ENCODE measurements around the gene PCSK6. TPM values are rescaled to one million over a fixed set of nuclear protein-coding genes. Genes with fewer than 3 reads are reported as not detected.

Gene PCSK6
- total RNA-seq, 1 experiment from 2014 or later: 3.7 TPM

DNA sequence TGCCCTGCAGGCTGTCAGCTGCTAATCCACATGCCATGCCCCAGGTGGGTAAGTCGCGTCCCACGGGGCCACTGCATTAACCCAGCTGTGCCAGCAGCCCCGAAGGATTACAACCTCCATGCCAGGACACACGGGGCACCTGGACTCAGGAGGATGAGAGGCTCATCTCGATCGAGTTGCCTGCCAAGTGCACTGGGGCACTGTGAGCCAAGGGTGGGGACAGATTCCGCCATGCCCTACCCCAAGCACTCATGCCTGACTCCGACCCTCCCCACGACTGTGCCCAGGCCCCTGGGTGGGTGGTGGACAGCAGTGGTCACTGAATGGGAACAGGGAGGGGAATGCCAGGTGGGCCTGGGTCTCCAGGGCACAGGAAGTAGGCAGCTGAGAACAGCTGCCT, 173.8 kb downstream of the PCSK6 start:
- no peak overlapping the region for H3K27ac ChIP-seq (ENCODE audit: low read length)
- H3K4me1 ChIP-seq (ENCODE audit: insufficient read depth, low read length): no peaks in the 10 kb centered on the region
- no peaks in the 10 kb centered on the region for H3K79me2 ChIP-seq (ENCODE audit: low read length)
- no peaks in the 10 kb centered on the region for H3K9me2 ChIP-seq (replicated peaks; ENCODE audit: low read length)
- intact Hi-C loops (cut with micrococcal nuclease): no loop called here
- BruUV-seq (replicated peaks): no TSS peak
- no peaks in the 10 kb centered on the region for H3F3A ChIP-seq (ENCODE audit: low read length, unreplicated experiment)
- peaks cover 38% of the 10 kb centered on the region for H3K27me3 ChIP-seq (ENCODE audit: low read length)
- no peak overlapping the region for H3K4me2 ChIP-seq (ENCODE audit: low read length)
- no peak overlapping the region for H3K9ac ChIP-seq (ENCODE audit: low read length)
- CTCF ChIA-PET: no interaction called here
- H4K20me1 ChIP-seq (ENCODE audit: low read length): no peaks in the 10 kb centered on the region
- no peak overlapping the region for H2AFZ ChIP-seq (ENCODE audit: low read length)
- H3K36me3 ChIP-seq (ENCODE audit: low read depth, low read length): no peaks in the 10 kb centered on the region
- POLR2A ChIA-PET (ENCODE audit: unreplicated experiment): no interaction called here
- TF ChIP-seq CTCF (conservative IDR thresholded peaks at IDR 0.05; ENCODE audit: low read depth, low read length) (no peak), EZH2phosphoT487 (IDR thresholded peaks at IDR 0.05; ENCODE audit: borderline replicate concordance, low read length) (no peak), EZH2 (IDR thresholded peaks at IDR 0.05; ENCODE audit: low read length, unreplicated experiment) (no peak)
- no peak for DNase-seq
- no peak for ATAC-seq
- H3K9me3 ChIP-seq (ENCODE audit: low read length): no peaks in the 10 kb centered on the region
- H3K4me3 ChIP-seq (ENCODE audit: low read length): no peak overlapping the region

DNA sequence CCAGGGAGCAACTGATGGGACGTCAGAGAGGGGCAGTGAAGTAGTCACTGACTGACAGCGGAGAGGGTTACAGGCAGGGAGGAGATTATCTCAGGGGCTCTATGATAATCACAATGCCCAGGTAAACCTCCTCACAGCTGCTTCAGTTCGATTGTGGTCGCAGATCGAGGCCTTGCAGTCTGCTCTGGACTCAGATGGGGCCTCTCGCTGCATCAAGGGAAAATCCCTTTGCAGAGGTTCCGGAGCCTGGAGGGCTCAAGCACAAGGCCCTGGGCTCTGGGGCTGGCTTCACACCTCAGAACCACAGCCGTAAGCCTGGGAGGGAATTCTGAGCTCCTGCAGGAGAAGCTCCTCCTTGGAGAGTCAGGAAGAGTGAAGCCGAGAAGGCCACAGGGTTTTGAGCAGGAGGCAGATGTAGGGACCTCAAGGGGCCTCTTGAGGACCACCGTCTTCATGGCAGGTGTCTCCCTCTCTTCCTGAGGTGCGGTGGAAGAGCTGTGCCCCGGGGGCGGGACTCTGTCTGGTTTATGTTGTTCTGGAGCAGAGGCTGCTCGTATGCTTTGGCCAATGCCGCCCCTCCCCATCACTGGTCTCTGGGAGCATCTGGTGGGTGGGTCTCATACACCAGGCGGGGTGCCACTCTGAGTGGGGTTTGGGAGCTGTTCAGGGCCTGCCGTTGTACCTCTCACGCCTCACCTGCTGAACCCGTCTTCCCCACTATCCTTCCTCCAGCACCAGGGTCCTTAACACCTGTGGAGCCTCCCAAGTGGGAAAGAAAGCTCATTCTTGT, 175.0 kb downstream of the PCSK6 start:
- no peaks in the 10 kb centered on the region for H3K9me3 ChIP-seq (ENCODE audit: low read length)
- no peaks in the 10 kb centered on the region for H3K79me2 ChIP-seq (ENCODE audit: low read length)
- H4K20me1 ChIP-seq (ENCODE audit: low read length): no peaks in the 10 kb centered on the region
- BruUV-seq (replicated peaks): no TSS peak
- DNase-seq (no peak), ATAC-seq (no peak)
- CTCF ChIA-PET: no interaction called here
- no peaks in the 10 kb centered on the region for H3K9me2 ChIP-seq (replicated peaks; ENCODE audit: low read length)
- H3K27ac ChIP-seq (ENCODE audit: low read length): no peak overlapping the region
- no peaks in the 10 kb centered on the region for H3K36me3 ChIP-seq (ENCODE audit: low read depth, low read length)
- peaks cover 32% of the 10 kb centered on the region for H3K27me3 ChIP-seq (ENCODE audit: low read length)
- TF ChIP-seq EZH2 (IDR thresholded peaks at IDR 0.05; ENCODE audit: low read length, unreplicated experiment): no peak
- TF ChIP-seq CTCF (conservative IDR thresholded peaks at IDR 0.05; ENCODE audit: low read depth, low read length): no peak
- no peak for TF ChIP-seq EZH2phosphoT487 (IDR thresholded peaks at IDR 0.05; ENCODE audit: borderline replicate concordance, low read length)
- POLR2A ChIA-PET (ENCODE audit: unreplicated experiment): no interaction called here
- no peak overlapping the region for H2AFZ ChIP-seq (ENCODE audit: low read length)
- no peak overlapping the region for H3K4me2 ChIP-seq (ENCODE audit: low read length)
- intact Hi-C loops (cut with micrococcal nuclease): no loop called here
- H3K9ac ChIP-seq (ENCODE audit: low read length): no peak overlapping the region
- H3F3A ChIP-seq (ENCODE audit: low read length, unreplicated experiment): no peaks in the 10 kb centered on the region
- no peaks in the 10 kb centered on the region for H3K4me1 ChIP-seq (ENCODE audit: insufficient read depth, low read length)
- no peak overlapping the region for H3K4me3 ChIP-seq (ENCODE audit: low read length)

DNA sequence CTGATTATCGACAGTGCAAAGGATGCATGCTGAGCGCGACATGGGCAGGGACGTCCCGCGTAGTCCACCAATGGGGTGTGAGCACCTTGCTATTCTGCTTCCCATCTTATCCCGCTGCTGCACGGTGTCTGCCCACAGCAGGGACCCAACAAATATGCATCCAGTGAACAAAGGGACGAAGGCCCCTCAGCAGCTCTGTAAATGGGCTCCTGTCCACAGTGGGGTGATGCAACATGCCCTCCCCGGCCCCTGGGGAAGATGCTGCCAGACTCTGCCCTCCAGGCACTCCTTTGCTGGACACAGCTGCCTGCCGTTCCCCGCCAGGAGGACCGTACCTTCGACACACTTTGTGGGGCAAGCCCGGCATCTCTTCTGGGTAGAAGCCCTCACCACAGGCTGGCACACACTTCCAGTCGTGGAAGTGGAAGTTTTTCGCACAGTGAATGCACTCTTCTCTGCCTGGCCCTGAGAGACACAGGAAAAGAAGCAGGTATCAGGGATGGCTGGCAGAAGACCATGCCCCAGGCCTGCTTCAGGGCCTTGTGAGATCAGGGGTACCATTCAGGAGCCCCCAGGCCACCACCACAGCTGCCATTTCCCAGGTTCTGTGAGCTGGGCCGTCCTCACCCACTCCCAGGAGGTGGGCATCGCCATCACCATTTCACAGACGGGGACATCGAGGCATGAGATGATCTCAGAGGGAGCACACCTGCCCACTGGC, 176.3 kb downstream of the PCSK6 start:
- ChIA-PET POLR2A (ENCODE audit: unreplicated experiment) (no interaction called here), CTCF (no interaction called here)
- H3K36me3 ChIP-seq (ENCODE audit: low read depth, low read length): no peaks in the 10 kb centered on the region

More for the DNA sequence above, 176.3 kb downstream of the PCSK6 start:
- Histone ChIP-seq H3K9ac (ENCODE audit: low read length) (no peak overlapping the region), H3K9me3 (ENCODE audit: low read length) (no peaks in the 10 kb centered on the region), H3K27me3 (ENCODE audit: low read length) (peaks cover 21% of the 10 kb centered on the region), H3K4me1 (ENCODE audit: insufficient read depth, low read length) (no peaks in the 10 kb centered on the region), H2AFZ (ENCODE audit: low read length) (no peak overlapping the region), H3F3A (ENCODE audit: low read length, unreplicated experiment) (no peaks in the 10 kb centered on the region), H3K27ac (ENCODE audit: low read length) (no peak overlapping the region), H3K9me2 (replicated peaks; ENCODE audit: low read length) (no peaks in the 10 kb centered on the region), H3K79me2 (ENCODE audit: low read length) (no peaks in the 10 kb centered on the region), H3K4me3 (ENCODE audit: low read length) (no peak overlapping the region), H3K4me2 (ENCODE audit: low read length) (no peak overlapping the region), H4K20me1 (ENCODE audit: low read length) (no peaks in the 10 kb centered on the region)
- no peak for DNase-seq
- ATAC-seq: no peak
- no TSS peak for BruUV-seq (replicated peaks)
- intact Hi-C loops (cut with micrococcal nuclease): no loop called here
- TF ChIP-seq CTCF (conservative IDR thresholded peaks at IDR 0.05; ENCODE audit: low read depth, low read length): no peak
- no peak for TF ChIP-seq EZH2phosphoT487 (IDR thresholded peaks at IDR 0.05; ENCODE audit: borderline replicate concordance, low read length)
- TF ChIP-seq EZH2 (IDR thresholded peaks at IDR 0.05; ENCODE audit: low read length, unreplicated experiment): no peak

Data from PC-3 (cell line).